ENCODE measurements around the gene WWC2. TPM values are rescaled to one million over a fixed set of nuclear protein-coding genes. Genes with fewer than 3 reads are reported as not detected.

WWC2 gene
- polyA plus RNA-seq, 1 donor, result 67.5 TPM

DNA sequence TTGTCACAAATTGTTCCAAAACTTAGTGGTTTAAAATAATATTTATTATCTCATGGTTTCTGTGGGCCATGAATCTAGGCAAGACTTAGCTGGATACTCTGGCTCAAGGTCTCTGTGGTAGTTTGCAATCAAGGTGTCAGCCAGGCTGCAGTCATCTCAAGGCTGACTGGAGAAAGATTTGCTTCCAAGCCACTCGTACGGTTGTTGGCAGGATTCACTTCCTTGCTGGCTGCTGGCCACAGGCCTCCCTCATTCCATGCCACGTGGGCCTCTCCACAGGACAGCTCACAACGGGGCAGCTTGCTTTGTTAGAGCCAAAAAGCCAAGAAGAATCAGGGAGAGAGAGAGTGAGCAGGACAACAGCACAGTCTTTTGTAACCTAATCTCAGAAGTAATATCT is 101.4 kb downstream of the WWC2 start:
- no peak for DNase-seq

- DNase-seq, result no peak
Observed at GRCh38 chr4:183201331-183201730, 102.3 kb downstream of the WWC2 start.

DNA sequence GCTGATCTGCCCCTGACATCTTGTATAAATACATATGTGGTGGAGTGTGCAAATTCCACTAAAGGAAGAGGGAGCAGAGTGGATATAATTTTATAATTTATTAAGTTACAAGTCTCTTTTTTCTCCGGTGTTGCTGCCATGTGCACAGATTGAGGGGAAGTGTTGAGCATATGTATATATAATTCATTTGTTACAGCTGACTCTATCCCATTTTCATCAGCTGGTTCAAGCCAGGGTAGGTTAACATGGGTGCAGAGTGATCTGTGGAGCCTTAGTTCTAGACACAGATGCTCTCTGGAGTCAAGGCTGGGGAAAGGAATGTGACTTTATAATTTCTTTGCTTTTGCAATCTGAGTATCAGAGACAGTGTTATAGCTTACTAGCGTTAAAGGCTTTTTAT is 103.5 kb downstream of the WWC2 start:
- no peak for DNase-seq

- no peak for DNase-seq
Observed at GRCh38 chr4:183204793-183205192, 105.7 kb downstream of the WWC2 start.

- no peak for DNase-seq
Observed at GRCh38 chr4:183205193-183205592, 106.1 kb downstream of the WWC2 start.

DNA sequence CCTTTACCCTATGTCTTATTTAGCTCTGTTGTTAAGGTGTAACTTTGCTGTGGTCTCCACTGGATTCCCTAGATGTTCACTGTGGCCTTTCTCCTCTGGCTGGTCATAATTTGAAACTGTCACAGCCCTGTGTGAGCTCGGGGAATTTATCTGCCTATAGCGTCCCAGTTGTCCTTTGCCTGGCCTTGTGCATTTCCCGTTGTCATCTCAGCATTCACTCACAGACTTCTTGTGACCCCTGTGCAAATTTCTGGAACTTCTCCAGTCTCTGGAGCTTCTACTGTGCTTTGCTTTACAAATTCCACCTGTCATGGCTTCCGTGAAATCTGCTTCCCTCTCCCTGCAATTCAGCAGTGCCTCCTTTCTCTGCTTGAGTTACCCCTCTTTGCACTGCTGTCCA is 106.7 kb downstream of the WWC2 start:
- DNase-seq, result peak; percentile 31

DNA sequence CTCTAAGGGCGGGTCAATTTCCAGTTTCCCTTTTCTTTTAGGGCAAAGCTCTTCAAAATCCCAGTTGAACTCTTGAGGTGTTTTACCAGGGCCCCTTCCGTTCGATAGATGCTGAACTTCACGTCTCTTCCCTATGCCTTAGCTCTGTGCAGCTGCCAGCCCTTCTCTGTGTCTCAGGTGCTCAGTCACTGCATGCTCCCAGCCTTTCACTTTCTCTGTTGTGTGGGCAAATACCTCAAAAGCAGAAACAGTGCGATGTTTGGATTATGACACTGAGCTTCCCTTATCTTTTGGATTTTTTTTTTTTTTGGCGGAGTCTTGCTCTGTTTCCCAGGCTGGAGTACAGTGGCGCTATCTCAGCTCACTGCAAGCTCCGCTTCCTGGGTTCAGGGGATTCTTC is 112.5 kb downstream of the WWC2 start:
- no peak for DNase-seq

DNA sequence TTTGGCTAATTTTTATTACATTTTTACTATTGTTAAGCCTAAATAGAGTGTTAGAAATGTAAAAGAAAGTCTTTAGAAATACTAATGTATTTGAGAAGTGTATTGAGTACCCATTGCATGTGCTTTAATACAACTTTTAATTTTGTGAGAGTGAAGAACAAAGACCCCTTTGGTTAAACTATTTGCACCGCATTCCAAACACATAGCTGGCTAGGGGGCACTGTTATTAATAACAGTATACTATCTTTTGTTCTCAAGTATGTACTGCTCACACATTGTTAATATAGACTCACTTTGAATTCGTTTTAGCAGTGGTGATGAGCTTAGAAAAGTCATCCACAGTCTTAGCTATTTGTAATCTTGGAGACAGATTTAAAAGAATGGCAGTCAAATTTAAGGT is 114.9 kb downstream of the WWC2 start:
- DNase-seq, result no peak

DNA sequence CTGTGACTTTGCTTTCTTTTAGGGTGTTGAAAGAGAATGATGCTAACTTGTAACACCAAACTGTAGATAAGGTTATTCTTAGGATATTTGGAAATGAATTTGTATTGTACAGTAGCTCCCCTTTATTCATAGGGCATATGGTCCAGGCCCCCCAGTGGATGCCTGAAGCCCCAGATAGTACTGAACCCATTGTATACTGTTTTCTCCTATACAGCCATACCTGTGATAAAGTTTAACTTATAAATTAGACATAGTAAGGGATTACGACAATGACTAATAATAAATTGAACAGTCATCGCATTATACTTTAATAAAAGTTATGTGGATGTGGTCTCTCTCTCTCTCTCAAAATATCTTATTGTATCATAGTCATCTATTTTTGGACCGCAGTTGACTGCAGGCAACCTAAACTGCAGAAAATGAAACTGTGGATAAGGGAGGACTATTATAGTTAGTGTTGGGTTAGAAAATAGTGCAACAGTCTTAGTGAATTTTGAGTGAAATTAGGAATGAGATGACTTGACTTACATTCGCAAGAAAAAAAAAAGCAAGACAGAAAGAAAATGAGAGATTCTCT is 115.9 kb downstream of the WWC2 start:
- DNase-seq, result no peak

- no peak for DNase-seq
Observed at GRCh38 chr4:183220236-183220635, 121.2 kb downstream of the WWC2 start.

DNA sequence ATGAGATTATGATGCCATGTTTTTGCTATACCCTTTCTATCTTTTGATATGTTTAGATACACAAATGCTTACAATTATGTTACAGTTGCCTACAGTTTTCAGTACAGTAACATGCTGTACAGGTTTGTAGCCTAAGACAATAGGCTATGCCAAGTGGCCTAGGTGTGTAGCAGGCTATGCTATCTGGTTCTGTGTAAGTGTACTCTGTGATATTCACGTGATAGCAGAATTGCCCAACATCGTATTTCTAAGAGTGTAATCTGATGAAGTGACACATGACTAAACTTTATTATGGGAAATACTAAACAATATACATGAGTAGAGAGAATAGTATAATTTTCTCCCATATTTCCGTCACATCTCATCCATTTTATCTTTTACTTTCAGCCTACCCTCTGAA is 124.0 kb downstream of the WWC2 start:
- no peak for DNase-seq

DNA sequence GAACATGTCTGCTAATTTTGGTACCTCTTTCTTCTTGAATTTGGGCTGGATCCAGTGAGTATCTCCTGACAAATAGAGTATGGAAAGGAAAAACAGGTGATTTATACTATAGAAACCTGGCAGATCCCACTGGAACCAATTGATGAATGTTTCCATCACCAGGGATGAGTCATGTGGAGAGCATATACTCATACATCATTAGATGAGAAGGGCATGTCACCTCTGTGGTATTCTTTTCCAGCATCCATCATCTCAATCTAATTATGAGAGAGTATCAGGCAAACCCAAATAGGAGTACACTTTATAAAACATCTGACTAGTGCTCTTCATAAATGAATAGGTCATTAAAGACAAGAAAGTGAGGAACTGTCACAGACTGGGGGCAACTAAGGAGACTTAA is 130.3 kb downstream of the WWC2 start:
- no peak for DNase-seq

GRCh38 chr4:183240581-183241321 is 141.7 kb downstream of the WWC2 start:
- no peak for DNase-seq

DNA sequence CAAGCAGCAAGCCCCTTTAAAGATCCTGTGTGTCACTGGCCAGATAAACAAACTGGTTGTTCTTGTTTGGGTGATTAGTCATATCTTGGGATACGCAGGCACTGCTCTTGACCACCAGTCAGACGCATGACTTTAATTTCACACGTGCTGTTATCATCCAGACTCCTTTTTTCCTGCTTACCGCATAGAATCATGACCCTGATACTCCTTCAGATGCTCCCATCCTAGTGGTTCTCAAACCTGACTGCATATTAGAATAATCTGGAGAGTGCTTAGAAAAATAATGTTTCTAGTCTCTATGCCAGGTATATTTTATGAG is 142.2 kb downstream of the WWC2 start:
- DNase-seq, result no peak

- DNase-seq, result no peak
Observed at GRCh38 chr4:183241721-183242151, 142.7 kb downstream of the WWC2 start.

DNA sequence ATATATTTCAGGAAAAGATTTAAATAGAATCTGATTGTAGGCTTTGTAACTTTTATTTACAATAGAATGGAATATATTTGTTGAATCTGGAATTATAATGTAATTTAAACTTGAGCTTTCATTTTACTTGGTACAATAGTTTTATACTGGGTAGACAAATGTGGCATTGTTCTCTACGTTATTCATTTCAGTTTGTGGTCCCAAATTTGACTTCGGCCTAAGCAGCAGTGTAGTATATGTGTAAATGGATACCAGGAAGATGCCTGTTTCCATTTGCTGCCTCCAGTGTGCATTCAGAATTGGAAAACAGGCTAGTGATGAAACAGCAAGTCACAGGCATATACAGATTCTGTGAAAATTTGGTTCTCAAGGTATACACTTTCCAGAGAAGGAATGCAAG is 143.2 kb downstream of the WWC2 start:
- no peak for DNase-seq

DNA sequence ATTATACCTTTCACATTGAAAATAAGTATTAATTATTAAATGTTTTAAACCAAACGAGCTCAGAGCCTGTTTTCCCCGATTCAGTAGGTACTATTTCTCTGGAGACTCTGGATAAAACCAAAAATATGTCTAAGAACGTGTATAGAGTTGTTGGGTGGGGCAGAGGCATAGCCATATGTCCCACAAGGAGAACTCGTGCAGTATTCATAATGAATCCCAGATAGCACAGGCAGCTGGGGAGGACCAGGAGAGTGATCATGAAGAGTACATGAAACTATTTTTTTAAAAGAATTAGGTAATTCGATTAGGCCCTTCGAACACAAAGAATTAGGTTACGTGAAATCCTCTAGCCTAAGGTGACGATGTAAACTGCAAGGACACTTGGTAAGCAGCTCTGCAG is 145.0 kb downstream of the WWC2 start:
- no peak for DNase-seq

DNA sequence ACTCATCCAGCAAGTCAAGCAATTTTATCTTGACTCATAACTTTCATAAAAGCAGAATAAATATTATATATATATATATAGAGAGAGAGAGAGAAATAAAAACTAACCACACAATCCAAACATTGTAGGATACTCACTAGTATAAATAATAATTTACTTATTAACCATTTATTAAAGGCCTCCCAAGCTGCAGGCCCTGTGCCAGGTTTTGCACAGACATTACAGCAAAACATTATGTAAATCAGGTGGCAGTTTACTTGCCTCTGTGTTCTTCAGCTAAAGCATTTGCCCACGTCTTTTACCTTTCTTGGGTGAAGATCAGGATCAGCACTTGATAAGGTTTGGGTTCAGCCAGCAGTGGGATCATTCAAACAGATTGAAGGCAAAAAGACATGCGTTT is 145.4 kb downstream of the WWC2 start:
- DNase-seq, result no peak

DNA sequence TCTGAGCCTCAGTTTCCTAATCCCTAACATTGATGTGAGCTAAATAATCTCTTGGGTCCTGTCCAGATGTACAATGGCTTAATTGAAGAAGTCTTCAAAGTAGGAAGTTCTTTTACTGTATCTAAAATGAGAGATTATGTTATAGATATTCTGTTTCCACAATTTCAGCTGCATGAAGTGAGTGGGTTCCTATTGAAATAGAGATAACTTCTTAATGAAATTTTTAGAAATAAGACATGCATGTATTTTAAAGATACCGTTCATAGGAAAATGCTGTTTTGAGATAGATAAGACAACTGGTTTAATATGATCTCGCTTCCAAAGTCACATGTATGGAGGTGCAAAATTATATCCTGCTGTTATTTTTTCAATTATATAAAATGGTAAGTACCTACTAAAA is 149.1 kb downstream of the WWC2 start:
- no peak for DNase-seq

DNA sequence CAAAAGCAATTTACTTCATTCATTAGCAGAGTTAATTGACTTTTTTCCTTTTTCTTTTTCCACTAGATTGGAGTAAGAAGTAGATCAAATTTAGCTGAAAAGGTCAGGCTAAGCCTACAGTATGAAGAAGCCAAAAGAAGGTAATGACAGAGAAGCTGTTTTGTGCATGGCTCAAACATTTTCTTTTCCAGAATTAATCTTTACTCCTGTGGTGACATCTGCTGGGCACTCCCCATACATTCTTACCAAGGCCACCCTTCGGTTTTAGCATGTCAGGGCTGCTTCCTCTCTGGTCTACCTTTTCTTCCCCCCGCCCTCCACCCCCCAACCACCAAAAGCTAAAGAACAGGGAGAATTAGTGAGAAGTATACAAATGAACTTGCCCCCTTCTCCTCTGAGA is 150.8 kb downstream of the WWC2 start:
- no peak for DNase-seq

DNA sequence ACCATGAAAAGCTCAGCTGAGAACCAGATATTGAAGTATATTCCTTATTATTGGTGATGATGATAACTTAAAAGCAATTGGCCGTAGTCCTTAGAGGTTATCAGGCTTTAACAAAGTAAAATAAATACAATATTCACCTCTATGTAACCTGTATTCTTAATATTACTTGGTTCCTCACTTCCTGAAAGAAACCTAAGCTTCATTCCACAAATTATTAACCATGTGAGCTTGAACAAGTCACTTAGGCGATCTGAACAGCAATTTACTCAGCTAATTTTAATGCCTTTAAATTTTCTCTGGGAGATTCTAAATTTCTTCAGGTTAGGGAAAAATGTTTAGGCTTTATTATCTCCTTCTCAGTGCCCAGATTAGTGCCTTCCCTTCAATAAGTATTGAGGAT is 151.8 kb downstream of the WWC2 start:
- no peak for DNase-seq

GRCh38 chr4:183252959-183253358 is 153.9 kb downstream of the WWC2 start:
- no peak for DNase-seq

GRCh38 chr4:183253451-183253850 is 154.4 kb downstream of the WWC2 start:
- no peak for DNase-seq

- no peak for DNase-seq
Observed at GRCh38 chr4:183254162-183254561, 155.1 kb downstream of the WWC2 start.

DNA sequence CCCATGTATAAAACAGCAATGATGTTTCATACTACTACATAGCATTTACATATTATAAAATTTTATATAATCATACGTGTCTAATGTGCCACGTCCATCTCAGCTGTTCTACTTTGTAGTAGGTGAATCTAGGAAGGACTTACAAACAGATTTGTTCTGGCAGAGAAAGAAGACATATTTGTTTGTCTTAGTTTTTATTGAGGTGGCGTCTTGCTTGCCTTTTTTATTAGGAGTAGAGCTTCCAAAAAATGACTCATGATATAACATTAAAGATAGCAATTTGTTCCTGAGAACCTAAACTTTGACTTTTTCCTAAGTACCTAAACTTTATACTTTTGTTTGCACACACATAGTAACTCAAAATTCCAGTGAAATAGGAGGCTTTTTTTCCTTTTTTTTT is 156.4 kb downstream of the WWC2 start:
- DNase-seq, result no peak
